ENCODE measurements around the gene ASCL1. TPM values are rescaled to one million over a fixed set of nuclear protein-coding genes. Genes with fewer than 3 reads are reported as not detected.

The ASCL1 gene
- total and polyA plus RNA-seq, 2 of the 13 experiments (the other 11 are each of a cell fraction or from before 2014, with no cell fraction given), result not detected

- TF ChIP-seq ZGPAT (CRISPR knock-in tag; IDR thresholded peaks at IDR 0.05) (0 out of 2 replicates have a peak, but pooled peaks have one; percentile 25), TAF1 (CRISPR knock-in tag; IDR thresholded peaks at IDR 0.05) (no peak), ZNF646 (CRISPR knock-in tag; IDR thresholded peaks at IDR 0.05) (no peak), ZSCAN21 (CRISPR knock-in tag; IDR thresholded peaks at IDR 0.05; ENCODE audit: borderline replicate concordance) (no peak), RAD21 (CRISPR knock-in tag; IDR thresholded peaks at IDR 0.05) (peak; percentile 93), ZNF275 (CRISPR knock-in tag; IDR thresholded peaks at IDR 0.05; ENCODE audit: borderline replicate concordance) (no peak), TRIM22 (IDR thresholded peaks at IDR 0.05) (no peak), FOSL2 (CRISPR knock-in tag; IDR thresholded peaks at IDR 0.05) (no peak), THAP11 (CRISPR knock-in tag; IDR thresholded peaks at IDR 0.05) (0 out of 2 replicates have a peak, but pooled peaks have one; percentile 15), ZBTB7B (CRISPR knock-in tag; IDR thresholded peaks at IDR 0.05) (no peak), GATAD1 (CRISPR knock-in tag; IDR thresholded peaks at IDR 0.05) (no peak), HOXA5 (CRISPR knock-in tag; IDR thresholded peaks at IDR 0.05) (no peak), ZNF350 (CRISPR knock-in tag; IDR thresholded peaks at IDR 0.05; ENCODE audit: borderline replicate concordance, low read depth) (no peak), ATF4 (CRISPR knock-in tag; IDR thresholded peaks at IDR 0.05) (0 out of 4 replicates have a peak, but pooled peaks of 1 of the 2 experiments have one; percentile 15), GMEB1 (CRISPR knock-in tag; IDR thresholded peaks at IDR 0.05; ENCODE audit: borderline replicate concordance) (0 out of 2 replicates have a peak, but pooled peaks have one; percentile 15), MXD4 (CRISPR knock-in tag; IDR thresholded peaks at IDR 0.05) (no peak)
These were observed 17.7 kb upstream of the ASCL1 start (continued) for GRCh38 chr12:102939670-102940222.

Measured in HepG2 (cell line).